ENCODE measurements around the gene TBX10.
"Not testable (repeated sequence)": the region's sequence is repeated elsewhere in the genome, so short reads cannot be mapped to it uniquely, and the experiment has no call there.

The TBX10 gene

DNA sequence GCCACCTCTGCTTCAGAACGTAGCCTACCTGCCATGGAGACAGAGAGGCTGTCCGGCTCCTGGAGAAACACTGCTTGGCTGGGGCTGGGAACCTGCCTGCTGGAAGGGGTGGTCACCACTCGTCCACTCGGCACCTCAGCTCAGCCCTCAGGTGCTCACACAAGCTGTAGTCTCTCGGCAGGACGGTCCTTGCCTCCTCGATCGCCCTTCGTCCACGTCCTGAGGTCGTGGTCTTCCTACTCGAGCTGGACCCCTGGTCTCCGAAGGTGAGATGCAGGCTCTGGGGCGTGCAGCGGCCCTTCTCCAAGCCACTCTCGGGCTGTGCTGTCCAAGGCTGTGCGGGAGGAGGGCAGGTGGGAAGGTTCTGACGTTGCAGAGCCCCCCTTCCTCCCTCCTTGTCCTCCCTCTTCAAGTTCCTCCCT lies at the start of gene TBX10:
Gene TBX10 (minus strand): TSS at position 326 of the 422 bp plus-strand sequence. CDS start 291 bp downstream, at position 35.
- DNase-seq = no peak

DNA sequence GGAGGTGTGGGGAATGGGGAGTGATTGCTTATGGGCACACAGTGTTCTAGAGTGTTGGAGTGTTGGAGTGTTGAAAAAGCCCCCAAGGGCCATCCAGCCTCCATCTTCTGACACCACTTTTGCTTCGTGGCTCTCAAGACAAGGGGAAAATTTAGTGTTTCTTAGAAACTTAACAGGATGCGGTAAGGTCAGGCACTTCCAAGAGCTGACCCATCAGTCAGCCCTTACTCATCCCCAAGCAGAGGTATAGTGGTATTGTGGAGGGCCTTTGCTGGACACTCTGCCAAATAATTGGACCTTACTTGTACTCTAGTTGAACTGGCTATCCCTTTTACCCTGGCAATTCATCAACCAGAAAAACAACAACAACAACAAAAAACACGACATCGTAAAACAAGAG lies 49.6 kb upstream of the TBX10 start:
- DNase-seq = no peak

DNA sequence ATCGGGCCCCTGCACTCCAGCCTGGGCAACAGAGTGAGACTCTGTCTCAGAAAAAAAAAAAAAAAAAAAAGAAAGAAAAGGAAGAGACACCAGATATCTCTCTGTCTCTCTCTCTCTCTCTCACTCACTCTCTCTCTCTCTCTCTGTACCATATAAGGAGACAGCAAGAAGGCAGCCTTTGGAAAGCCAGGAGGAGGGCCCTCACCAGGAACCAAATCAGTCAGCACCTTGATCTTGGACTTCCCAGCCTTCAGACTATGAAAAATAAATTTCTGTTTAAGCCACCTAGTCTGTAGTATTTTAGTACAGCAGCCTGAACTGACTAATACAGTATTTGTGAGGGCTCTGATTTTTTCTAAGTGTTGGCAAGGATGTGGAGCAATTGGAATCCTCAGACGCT lies 48.4 kb upstream of the TBX10 start:
- no peak for DNase-seq

DNA sequence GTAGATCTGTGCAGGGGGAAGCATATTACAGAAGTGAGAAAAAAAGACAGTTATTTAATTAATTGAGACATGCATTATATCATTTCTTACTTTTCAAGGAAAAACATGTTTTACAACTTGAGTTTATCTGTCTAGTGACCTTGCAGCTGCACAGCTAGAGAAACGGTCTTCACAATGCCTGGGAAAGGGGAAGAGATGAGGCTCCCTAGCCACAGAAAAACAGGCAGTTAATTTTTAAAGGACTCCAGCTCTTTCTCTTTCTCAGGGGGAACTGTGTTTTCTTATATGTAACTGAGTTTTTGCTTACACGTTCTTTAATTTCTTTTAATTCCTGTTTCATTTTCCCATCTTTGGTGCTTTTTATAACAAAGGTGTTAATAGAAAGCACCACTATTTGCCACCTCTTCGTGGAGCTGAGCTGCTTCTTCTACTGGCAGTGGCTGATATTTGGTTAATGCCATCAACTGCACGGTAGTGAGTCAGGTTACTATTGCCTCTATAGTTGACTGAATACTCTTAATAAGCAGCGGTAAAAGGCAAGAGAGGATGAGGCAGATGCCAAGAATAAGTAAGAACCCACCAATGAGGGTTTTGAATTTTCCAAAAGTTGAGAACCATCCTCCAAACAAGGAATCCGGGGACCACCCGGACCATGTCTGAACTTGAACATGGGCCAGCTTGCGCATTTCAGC lies 46.2 kb upstream of the TBX10 start:
- DNase-seq = not testable (repeated sequence)

DNA sequence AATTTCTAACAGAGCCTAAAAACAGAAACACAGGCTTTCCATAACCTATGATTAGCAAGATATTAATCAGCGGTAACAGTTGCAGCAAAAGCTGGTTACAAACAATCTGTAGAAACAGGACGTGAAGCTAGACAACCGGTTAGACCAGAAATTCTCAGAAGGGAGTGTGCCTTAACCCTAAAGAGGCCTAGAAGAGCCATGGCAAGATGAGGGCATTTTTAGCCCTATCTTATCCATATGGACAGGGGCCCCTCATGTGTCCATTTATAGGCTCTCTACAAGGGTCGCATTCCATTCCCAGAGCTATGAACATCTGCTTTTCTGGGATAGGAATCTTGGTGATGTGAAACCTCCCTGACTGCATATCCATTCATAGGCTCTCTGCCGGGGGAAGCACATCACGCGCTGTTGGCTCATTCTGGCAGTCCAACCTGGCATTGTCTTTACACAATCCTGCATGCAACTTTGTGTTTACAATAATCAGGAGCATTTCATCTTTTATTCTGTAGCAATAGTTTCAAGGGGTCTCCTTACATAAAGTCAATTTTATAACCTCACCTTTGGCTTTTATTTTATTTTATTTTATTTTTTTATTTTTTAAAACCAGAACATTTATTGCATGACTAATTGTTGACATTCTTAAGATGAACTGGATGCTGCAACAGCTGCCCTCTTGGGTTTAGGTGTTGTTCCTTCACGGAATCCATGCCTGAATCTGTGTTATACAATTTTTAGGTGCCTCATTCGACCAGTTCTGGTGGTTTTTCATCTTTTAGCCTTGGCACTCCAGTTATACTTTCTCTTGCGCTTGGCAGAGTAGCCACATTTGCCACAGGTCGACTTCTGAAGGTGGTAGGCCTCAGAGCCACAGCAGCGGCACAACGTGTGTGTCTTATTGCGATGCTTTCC lies 42.8 kb upstream of the TBX10 start:
- peak; percentile 74 for DNase-seq

DNA sequence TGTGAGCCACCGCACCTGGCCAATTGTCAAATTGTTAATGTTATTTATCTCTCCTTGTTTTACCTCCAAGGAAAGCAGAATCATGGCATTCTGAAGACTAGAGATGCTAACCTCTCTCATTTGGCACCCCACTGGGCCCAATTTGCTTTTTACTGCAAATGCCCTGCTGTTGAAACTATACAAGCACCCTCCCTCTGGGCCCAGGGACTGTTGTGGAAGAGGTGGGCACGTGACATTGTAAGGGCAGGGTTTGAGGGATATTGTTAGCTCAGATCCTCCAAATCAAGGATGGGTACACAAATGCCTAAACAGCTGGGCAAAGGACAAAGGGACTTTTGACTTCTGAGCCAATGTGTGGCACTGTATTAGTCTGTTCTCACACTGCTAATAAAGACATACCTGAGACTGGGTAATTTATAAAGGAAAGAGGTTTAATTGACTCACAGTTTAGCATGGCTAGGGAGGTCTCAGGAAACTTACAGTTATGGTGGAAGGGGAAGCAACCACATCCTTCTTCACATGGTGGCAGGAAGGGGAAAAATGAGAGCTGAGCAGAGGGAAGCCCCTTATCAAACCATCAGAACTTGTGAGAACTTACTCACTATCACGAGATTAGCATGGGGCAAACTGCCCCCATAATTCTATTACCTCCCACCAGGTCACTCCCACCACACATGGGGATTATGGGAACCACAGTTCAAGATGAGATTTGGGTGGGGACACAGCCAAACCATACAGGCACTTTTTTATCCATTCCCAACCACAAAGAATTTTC lies 41.3 kb upstream of the TBX10 start:
- no peak for DNase-seq

DNA sequence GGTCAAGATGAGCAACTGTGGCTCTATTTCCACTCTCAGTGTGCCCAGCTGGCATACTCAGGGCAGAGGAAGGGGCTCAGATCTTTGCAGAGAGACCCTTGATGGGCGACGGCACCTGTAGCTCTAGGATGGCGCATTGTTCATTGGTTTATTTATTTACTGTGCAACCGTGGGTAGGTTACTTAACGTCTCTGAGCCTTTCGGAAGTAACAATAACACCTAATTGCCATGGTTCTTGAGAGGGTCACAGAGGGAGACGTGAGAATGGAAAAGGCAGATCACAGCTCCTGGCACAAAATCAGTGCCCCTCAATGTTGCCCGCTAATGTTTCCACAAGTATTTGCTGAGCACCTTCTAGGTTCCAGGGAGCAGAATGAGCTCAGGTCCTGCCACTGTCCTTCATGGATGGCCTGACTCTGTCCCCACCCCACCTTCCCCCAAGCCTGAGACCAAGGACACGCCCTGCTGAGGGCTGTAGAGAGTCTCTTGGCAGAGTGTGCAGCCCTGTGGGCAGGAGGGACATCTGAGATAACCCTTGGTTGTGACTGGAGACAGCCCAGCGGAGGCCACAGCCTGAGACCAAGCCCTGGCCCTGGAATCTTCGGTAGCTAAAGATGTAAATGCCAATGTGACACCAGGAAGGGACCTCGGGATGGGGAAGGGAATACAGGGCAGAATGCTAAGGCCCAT lies 35.6 kb upstream of the TBX10 start:
- DNase-seq = no peak

DNA sequence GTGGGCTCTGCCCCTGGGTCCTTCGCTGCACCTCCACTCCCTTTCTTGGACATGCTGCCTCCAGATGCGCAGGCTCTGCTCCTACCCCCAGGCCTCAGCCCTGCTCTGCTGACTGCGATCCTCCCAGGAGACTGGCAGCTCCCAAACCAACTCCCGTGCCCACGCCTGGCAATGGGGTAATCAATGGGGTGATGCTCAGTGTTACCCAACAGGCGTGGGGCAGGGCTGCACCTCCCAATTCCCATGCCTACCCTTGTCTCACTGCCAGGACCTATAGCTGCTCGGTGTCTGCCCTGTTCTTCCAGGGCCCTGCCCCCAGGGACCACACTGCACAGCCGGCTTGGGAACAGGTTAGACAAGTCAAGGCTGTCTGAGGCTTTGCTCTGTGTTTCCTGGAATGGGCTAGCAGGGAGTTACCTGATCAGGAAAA lies 34.9 kb upstream of the TBX10 start, which contains the start of gene ALDH3B2:
Gene ALDH3B2 (minus strand): TSS at position 182 of the 430 bp plus-strand sequence. CDS start 7,688 bp downstream, outside the sequence.
- peak; percentile 93 for DNase-seq

DNA sequence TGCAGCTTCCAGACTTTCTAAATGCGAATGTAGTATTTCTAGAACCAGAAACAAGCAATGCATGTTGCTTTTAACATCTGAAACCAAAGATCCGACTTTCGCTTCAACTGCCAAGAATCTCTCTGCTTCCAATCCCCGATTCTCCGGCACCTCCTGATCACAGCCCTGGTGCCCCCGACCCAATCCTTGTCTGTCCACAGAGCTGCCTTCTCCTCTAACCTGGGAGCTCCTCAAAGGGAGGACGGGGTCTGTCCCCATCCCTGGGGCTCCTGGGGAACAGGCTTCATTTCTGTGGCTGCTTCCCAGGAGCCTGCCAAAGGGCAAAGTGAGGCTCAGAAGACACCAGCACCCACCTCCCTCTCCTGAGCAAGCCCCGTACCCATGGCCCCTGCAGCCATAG lies 34.3 kb upstream of the TBX10 start:
- DNase-seq = no peak

DNA sequence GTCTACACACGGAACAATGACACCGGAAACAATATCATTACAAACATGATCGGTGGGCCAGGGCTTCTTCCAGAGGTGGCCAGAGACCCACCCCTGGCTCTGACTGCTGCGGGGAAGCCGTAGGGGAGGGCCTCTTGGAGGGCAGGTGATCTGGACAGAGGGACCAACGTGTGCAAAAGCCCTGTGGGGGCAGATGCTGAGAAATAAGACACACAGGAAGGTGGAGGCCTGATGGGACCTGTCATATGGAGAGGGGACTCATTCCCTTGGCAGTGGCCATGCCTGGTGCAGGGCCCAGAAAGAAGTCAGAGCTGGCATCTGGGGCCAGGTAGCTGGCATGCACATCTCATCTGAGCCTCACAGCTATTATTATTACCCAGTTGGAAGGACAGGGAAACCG lies 33.8 kb upstream of the TBX10 start:
- no peak for DNase-seq

DNA sequence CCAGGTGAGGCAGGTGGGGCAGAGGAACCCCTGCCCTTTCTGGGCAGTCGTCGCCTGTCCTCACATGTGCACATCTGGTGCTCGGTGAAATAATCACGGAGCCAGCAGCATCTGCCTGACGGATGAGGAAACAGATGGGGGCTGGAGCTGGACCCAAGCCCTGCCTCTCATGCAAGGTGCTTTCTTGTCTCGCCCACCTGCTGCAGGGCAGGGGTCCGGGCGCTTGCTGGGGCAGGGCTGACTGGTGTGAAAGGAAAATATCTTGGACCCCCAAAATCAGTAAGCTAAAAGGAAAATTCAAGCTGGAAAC lies 31.6 kb upstream of the TBX10 start:
- no peak for DNase-seq

DNA sequence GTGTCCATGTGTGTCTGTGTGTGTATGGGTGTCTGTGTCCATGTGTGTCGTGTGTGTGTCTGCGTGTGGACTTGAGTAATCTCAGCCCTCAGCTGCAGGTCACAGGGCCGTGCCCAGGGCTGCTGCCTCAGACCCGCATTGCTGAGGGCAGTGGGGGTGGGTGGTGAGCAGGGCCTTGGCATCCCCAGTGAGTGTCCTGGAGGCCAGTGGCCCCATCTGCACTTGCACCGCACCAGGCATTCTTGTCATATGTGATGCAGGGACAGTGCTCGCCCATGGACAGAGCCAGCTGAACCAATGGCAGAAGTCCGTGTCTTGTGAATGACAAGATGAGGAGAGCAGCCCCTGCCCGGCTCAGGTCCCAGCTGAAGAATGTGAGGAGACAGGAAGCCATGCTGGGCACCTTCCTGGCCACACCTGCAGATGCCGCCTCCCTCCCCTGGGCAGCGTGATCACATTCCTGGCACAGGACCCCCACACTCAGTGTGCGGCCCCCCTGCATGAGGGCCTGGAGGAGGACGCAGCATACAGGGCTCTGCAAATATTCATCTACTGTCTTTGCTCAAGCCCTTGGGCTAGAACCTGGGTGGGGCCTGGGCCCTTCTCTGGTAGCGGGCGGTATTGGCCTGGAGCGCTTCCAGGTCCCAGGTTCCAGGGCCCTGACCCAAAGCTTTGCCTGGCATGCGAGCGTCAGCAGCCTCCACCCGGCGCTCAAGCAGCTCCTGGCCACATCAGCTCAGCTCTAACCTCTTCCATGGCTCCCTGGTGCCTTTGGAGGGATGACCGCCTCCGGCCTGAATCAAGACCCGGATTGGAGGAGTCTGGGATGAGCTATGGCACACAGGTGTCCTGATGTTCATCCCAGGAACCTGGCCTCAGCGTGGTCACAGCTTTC lies 31.0 kb upstream of the TBX10 start:
- peak; percentile 43 for DNase-seq

DNA sequence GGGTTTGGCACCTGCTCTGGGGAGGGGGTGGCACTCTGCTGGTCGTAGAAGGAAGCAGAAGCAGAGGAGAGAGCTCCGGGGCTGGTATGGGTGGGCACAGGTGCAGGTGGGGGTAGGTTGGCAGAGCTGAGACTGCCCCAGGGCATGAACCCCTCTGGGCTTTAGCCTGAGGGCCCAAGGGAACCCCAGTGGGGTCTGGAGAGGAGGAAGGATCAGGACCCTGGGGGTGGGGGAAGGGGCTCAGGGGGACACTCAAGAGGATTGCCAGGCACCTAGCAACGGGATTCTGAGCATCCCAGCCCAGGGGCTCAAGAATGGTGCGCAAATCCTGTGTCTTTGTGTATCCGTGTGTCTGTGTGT lies 28.6 kb upstream of the TBX10 start:
- DNase-seq = no peak

DNA sequence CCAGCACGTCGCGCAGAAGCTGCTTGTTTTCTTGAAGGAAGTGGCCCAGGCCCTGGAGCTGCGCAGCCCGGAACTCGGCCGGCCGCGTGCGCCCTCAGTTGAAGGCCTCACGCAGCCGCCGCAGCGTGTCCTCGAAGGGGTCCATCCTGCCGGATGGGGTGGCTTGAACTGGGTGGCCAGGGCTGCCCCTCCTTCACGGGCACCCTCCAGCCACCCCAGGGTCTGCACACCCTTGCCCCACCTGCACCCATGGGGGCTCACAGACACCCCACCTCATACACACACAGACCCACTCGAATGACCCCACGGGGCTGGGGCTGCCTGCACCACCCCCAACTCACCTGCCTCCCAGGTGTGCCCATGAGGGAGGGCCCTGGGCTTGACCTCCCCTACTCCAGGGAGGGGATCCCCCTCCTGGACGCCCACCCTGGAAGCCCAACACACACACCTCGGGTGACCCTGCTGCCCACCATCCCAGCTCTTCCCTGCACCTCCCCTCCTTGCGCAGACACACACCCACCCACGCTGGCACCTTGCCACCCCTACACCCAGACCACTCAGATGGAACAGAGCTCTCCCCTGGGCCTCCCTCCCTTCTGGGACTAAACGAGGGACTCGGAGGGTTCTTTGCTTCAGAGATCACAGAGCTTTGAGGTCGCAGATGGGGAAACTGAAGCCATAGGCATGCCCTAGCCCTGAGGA lies 28.1 kb upstream of the TBX10 start:
- peak; percentile 34 for DNase-seq

DNA sequence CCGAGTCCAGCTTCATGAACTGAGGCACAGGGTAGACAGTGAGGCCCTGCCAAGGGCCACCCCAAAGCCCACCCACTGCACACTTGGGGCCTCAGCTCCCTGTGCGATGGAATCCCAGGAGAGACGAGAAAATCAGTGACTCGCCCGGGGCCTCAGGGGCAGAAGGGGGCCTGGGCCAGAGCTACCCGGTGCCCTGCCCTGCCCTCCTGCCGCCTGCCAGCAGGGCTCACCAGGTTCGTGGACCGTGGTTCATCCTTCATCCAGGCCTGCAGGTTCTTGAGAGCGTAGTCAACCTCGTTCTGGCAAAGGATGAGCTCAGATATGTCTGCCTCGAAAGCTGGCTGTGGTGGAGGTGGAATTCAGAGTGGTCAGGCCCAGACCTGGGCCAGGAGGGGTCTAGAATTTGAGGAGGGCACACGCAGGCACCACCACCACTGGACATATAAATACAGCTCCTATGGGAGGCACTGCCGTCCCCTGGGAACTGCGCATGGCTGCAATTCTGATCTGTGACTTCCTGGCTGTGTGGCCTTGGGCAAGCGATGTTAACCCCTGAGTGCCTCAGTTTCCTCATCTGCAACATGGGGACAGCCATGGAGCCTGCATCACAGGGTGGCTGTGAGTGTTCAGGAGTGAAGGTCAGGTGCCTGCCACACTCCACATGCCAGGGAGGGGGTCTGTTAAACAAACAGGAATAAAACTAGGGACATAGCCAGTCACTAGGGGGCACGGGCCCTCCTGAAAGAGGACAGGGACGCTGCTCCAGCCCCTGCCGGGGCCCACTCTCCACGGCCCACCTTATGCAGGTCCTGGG lies 27.3 kb upstream of the TBX10 start:
- DNase-seq = peak; percentile 31

DNA sequence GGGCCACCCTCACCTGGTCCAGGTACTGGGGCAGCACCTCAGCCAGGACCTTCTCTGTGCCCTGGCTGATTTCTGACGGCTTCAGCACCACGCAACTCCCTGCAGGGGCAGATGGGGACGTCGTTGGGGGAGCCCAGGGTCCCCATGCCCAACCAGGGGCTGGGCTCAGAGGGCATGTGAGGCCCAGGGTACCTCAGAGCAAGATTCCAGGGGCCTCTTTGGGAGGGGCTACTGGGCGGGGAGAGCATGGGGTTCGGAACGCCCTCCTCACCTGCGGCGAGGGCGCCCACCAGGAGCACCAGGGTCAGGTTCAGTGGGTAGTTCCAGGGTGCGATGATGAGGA lies 26.7 kb upstream of the TBX10 start:
- DNase-seq = no peak

DNA sequence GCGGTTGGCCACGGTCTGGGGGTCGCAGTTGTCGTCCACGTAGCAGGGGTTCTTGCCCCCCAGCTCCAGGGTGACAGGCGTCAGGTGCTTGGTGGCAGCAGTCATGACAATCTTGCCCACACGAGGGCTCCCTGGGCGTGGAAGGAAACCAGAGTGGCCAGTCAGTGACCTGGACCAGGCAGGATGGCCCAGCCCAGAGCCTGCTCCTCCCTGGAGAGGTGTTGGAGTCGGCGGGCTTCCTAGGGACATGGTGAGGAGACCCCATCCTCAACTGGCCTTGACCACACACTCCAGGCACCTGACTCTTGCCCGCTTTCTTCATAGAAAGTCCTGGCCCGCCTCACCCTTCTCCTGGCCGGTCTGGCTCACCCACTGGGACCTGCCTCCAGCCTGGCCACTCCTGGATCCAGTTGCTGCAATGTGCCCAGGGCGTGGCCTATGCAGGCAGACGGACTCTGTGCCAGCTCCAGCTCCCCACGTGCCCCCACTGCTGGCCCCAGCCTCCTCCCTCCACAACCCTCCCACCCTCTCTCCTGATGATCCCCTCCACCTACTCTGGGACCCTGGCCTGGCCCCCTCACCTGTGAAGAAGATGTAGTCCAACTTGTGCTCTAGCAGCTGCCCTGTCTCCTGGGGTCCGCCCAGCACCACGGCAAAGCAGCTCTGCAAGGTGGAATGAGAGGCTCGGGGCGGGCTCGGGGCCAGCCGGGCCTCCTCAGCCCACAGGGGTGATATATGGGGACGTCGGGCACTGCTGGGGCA lies 26.2 kb upstream of the TBX10 start:
- peak; percentile 84 for DNase-seq

DNA sequence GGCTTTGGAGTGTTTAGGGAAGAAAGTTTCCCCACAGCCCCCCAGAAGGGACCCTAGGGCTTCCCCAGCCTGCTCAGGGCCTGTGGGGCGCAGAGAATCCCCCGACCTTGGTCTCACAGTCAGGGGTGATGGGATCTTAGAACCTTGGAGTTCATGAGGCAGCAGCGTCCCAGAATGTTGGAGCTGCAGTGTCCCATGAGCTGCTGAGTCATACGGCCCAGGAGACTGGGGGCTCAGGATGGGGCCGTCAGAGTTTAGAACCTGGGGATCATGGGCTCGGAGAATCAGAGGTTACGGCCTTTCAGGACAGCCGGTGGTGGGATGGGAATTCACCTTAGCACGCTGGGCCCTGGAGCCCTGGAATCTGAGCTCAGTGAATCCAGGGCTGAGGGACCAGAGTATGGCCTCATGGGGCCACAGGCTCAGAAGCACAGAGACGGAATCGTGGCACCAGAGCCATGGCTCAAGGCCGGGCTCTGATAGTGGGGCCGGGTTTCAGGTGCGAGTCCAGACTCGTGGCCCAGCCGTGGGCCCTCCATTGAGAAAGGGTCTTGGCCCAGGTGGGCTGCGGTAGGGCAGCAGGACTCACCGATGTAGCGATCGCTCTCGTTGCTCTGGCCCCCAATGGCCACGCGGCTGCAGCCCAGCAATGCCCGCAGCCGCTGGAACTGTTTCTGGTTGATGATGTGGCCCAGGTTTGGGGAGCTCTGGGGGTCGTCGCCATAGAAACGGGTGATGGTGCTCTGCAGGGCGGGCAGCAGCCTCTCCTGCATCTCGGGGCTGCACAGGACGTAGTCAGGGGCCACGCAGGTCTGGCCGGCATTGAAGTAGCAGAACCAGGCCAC lies 25.4 kb upstream of the TBX10 start:
- DNase-seq = no peak

DNA sequence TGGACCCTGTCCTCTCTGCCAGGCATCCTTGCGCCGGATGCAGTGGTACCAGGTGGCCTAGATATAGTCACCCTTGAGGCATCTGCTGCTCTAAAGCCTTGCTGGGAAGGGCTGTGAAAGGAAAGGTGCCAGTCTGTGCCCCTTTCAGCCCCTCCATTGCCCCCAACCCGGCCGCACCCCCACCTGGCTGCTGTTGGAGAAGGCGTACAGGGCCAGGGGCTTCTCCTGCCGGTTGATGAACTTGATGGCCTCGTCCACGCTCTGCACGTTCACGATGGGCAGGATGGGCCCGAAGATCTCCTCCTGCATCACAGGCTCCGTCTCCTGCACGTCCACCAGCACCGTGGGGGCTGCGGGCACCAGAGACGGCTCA lies 24.6 kb upstream of the TBX10 start:
- DNase-seq = no peak
